ENCODE data around the gene GK2. TPM values are rescaled to one million over a fixed set of nuclear protein-coding genes. Genes with fewer than 3 reads are reported as not detected.

GK2 gene
- total and polyA plus RNA-seq, 10 donors = not detected

- DNase-seq = no peak
- Histone ChIP-seq H3K4me1 (no peaks in the 10 kb centered on the region), H3K36me3 (no peaks in the 10 kb centered on the region), H3K27ac (no peak overlapping the region), H3K27me3 (replicated peaks in 1 of 7) (no peaks in the 10 kb centered on the region), H3K4me3 (no peak overlapping the region), H3K9me3 (no peaks in the 10 kb centered on the region)
- TF ChIP-seq POLR2A (IDR thresholded peaks at IDR 0.05) = no peak
- TF ChIP-seq POLR2AphosphoS5 (IDR thresholded peaks at IDR 0.05) = no peak
- TF ChIP-seq, protein P1, sequence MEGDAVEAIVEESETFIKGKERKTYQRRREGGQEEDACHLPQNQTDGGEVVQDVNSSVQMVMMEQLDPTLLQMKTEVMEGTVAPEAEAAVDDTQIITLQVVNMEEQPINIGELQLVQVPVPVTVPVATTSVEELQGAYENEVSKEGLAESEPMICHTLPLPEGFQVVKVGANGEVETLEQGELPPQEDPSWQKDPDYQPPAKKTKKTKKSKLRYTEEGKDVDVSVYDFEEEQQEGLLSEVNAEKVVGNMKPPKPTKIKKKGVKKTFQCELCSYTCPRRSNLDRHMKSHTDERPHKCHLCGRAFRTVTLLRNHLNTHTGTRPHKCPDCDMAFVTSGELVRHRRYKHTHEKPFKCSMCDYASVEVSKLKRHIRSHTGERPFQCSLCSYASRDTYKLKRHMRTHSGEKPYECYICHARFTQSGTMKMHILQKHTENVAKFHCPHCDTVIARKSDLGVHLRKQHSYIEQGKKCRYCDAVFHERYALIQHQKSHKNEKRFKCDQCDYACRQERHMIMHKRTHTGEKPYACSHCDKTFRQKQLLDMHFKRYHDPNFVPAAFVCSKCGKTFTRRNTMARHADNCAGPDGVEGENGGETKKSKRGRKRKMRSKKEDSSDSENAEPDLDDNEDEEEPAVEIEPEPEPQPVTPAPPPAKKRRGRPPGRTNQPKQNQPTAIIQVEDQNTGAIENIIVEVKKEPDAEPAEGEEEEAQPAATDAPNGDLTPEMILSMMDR (IDR thresholded peaks at IDR 0.05 in 8 of 11, conservative IDR thresholded peaks at IDR 0.05 in 3 of 11) = no peak
- intact Hi-C loops (cut with DNase I; ENCODE audit: low total_unique reads) = no loop called here
These were observed 11.2 kb downstream of the GK2 start for GRCh38 chr4:79396794-79397193.

DNA sequence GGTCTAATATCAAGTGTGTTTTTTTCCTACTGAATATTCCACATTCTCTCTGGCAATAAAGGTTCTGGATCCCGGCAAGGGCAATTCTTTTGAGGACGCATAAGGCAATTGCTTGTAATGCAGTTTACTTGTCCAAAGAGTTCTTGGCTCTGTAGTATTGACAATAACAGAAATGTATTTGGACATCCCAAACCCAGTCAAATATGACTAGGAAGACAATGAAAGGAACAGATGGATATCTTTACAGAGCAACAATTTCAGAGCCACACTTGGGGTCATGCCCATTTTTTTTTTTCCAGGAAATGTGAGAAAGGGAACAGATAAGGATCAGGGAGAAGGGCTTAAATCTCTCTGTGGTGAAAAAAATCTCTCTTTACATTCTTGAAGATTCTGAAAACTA, 12.2 kb downstream of the GK2 start:
- DNase-seq = no peak
- Histone ChIP-seq H3K9me3 (no peaks in the 10 kb centered on the region), H3K4me1 (no peaks in the 10 kb centered on the region), H3K36me3 (no peaks in the 10 kb centered on the region), H3K4me3 (no peak overlapping the region), H3K27ac (no peak overlapping the region), H3K27me3 (replicated peaks in 1 of 7) (no peaks in the 10 kb centered on the region)
- TF ChIP-seq POLR2AphosphoS5 (IDR thresholded peaks at IDR 0.05) (no peak), POLR2A (IDR thresholded peaks at IDR 0.05) (no peak)
- TF ChIP-seq, protein P1 (IDR thresholded peaks at IDR 0.05 in 8 of 11, conservative IDR thresholded peaks at IDR 0.05 in 3 of 11) = no peak
- WGBS, 5 donors = 85 to 93% (median 90%) methylated on average over 2 of the region's 2 CpGs
- intact Hi-C loops (cut with DNase I; ENCODE audit: low total_unique reads) = no loop called here

- TF ChIP-seq, protein P1 (IDR thresholded peaks at IDR 0.05 in 8 of 11, conservative IDR thresholded peaks at IDR 0.05 in 3 of 11) = no peak
- TF ChIP-seq POLR2AphosphoS5 (IDR thresholded peaks at IDR 0.05) (no peak), POLR2A (IDR thresholded peaks at IDR 0.05) (no peak)
- WGBS, 5 donors = 74 to 91% (median 80%) methylated on average over 3 of the region's 3 CpGs
- no peak for DNase-seq
- H3K9me3 ChIP-seq = no peaks in the 10 kb centered on the region
- H3K27me3 ChIP-seq (replicated peaks in 1 of 7) = no peaks in the 10 kb centered on the region
- no peaks in the 10 kb centered on the region for H3K4me1 ChIP-seq
- intact Hi-C loops (cut with DNase I; ENCODE audit: low total_unique reads) = no loop called here
- no peaks in the 10 kb centered on the region for H3K36me3 ChIP-seq
- H3K4me3 ChIP-seq = no peak overlapping the region
- H3K27ac ChIP-seq = no peak overlapping the region
These were observed 17.1 kb downstream of the GK2 start for GRCh38 chr4:79390890-79391289.

DNA sequence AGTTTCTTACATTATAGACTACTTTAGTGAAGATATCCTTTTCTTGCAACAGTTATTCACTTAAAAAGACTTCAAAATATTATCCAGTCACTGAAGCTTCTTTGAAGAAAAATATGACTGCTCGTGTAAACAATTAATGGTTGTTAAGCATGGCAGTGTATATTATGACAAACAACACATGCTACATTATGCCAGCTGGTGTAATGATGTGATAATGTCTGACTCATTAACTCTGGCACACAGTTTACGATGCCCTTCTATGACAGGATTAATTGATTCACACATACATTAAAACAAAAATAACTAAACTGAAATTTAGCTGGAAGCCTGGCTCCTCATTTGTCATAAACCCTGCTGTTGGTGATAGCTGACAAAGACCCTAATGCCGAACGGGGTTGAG, 22.4 kb downstream of the GK2 start:
- no peak overlapping the region for H3K4me3 ChIP-seq
- intact Hi-C loops (cut with DNase I; ENCODE audit: low total_unique reads) = no loop called here
- no peak for DNase-seq
- H3K36me3 ChIP-seq = no peaks in the 10 kb centered on the region
- TF ChIP-seq, protein P1 (IDR thresholded peaks at IDR 0.05 in 8 of 11, conservative IDR thresholded peaks at IDR 0.05 in 3 of 11) = no peak
- TF ChIP-seq POLR2A (IDR thresholded peaks at IDR 0.05) (no peak), POLR2AphosphoS5 (IDR thresholded peaks at IDR 0.05) (no peak)
- H3K9me3 ChIP-seq = no peaks in the 10 kb centered on the region
- no peaks in the 10 kb centered on the region for H3K27me3 ChIP-seq (replicated peaks in 1 of 7)
- WGBS, 5 donors = 57 to 85% (median 81%) methylated on average over 4 of the region's 4 CpGs
- no peaks in the 10 kb centered on the region for H3K4me1 ChIP-seq
- no peak overlapping the region for H3K27ac ChIP-seq
